Gastroesophageal sphincter (tissue), 3 donors: Measurements from ENCODE around the gene GPATCH2.

ENCODE experiments used
- CTCF ChIP-seq, 4 experiments: fragments of 200-600 bp in 2 of 4; fragments of 450-650 bp in 2 of 4; sonication (generic) in 1 of 4; IDR thresholded peaks; one replicate each; pipeline ENCODE4 v1.5.1; 2017 to 2019; ENCODE audit warnings: antibody characterized with exemption in 4 of 4, mild to moderate bottlenecking in 2 of 4, moderate library complexity in 2 of 4
- EP300 ChIP-seq: sonication (generic); formaldehyde crosslinking; IDR thresholded peaks from one replicate; pipeline ENCODE4 v1.6.1; 2017; ENCODE audit warnings: antibody characterized with exemption, mild to moderate bottlenecking
- POLR2A ChIP-seq, 2 donors: fragments of 450-650 bp; IDR thresholded peaks; one replicate each; pipeline ENCODE4 v1.6.1; 2017; ENCODE audit warnings: antibody characterized with exemption in 2 of 2, mild to moderate bottlenecking in 2 of 2, moderate library complexity in 1 of 2
- POLR2AphosphoS5 ChIP-seq: sonication (generic); formaldehyde crosslinking; IDR thresholded peaks from one replicate; pipeline ENCODE4 v1.6.1; 2017; ENCODE audit warnings: antibody characterized with exemption

DNA sequence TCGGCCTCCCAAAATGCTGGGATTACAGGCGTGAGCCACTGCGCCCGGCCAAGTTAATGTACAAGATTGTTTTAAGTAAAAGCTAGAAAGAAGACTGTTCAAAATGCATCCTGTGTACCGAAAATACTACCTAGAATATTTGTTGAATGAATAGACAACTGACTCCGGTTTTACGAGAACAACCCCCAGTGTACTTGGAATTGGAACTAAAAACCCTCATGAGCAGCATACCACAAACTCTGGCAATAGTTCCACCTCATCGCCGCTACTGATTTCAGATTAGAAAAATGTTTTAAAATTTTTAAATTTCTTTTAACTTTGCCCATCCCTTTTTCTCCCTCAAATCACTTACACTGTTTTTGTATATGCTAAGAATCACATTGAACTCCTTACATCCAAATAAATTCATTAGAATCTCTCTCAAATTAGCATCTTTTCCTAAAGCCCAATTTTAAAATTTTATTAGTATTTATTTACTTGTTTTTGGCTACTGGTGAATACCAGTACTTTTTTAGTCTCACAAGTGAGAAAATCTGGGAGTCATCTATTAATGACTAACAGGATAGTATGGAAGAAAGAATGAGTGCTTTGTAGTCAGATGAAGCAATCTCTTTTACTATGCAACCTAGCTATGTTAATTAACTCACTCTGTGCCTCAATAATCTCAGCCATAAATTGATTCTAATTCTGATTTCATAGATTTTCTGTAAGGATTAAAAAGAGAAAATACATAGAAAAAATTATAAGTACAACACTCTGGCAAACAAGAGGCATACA, 95.1 kb downstream of the GPATCH2 start:
- no peak for TF ChIP-seq CTCF (IDR thresholded peaks at IDR 0.05)
- no peak for TF ChIP-seq POLR2A (IDR thresholded peaks at IDR 0.05)
- TF ChIP-seq POLR2AphosphoS5: no peak
- TF ChIP-seq EP300: no peak
